BLaER1 (cell line): ENCODE results near the gene ACOX2.

ENCODE experiments used
- H3K27ac ChIP-seq: shearing (Covaris generic); formaldehyde crosslinking; 2 replicates; pipeline ENCODE4 v1.8.1; 2022
- H3K27me3 ChIP-seq: shearing (Covaris generic); formaldehyde crosslinking; 2 replicates; pipeline ENCODE4 v1.8.1; 2022
- H3K36me3 ChIP-seq: shearing (Covaris generic); formaldehyde crosslinking; 2 replicates; pipeline ENCODE4 v1.8.1; 2022
- H3K4me1 ChIP-seq: shearing (Covaris generic); formaldehyde crosslinking; 2 replicates; pipeline ENCODE4 v1.8.1; 2022
- H3K4me2 ChIP-seq: shearing (Covaris generic); formaldehyde crosslinking; 2 replicates; pipeline ENCODE4 v1.8.1; 2022
- H3K4me3 ChIP-seq: shearing (Covaris generic); formaldehyde crosslinking; 2 replicates; pipeline ENCODE4 v1.8.1; 2022
- H3K9ac ChIP-seq: shearing (Covaris generic); formaldehyde crosslinking; 2 replicates; pipeline ENCODE4 v1.8.1; 2022
- H3K9me3 ChIP-seq: shearing (Covaris generic); formaldehyde crosslinking; 2 replicates; pipeline ENCODE4 v1.8.1; 2022
- H4K20me1 ChIP-seq: shearing (Covaris generic); formaldehyde crosslinking; 2 replicates; pipeline ENCODE4 v1.8.1; 2022
- Cebpa-rat ChIP-seq: shearing (Covaris generic); IDR thresholded peaks from 2 replicates; pipeline ENCODE4 v1.8.1; 2022

The ACOX2 gene

GRCh38 chr3:58508437-58508836 is 28.6 kb downstream of the ACOX2 start:
- H3K9me3 ChIP-seq: no peaks in the 10 kb centered on the region
- no peaks in the 10 kb centered on the region for H3K27me3 ChIP-seq
- no peaks in the 10 kb centered on the region for H3K36me3 ChIP-seq
- H3K9ac ChIP-seq: no peak overlapping the region
- H4K20me1 ChIP-seq: no peaks in the 10 kb centered on the region
- TF ChIP-seq Cebpa-rat: no peak
- H3K27ac ChIP-seq: no peak overlapping the region
- H3K4me2 ChIP-seq: no peak overlapping the region
- no peak overlapping the region for H3K4me3 ChIP-seq
- H3K4me1 ChIP-seq: no peaks in the 10 kb centered on the region

- no peak overlapping the region for H3K27ac ChIP-seq
- no peak overlapping the region for H3K4me2 ChIP-seq
- H3K9ac ChIP-seq: no peak overlapping the region
- H3K27me3 ChIP-seq: no peaks in the 10 kb centered on the region
- no peak for TF ChIP-seq Cebpa-rat
- H3K4me3 ChIP-seq: no peak overlapping the region
- no peaks in the 10 kb centered on the region for H3K36me3 ChIP-seq
- H3K4me1 ChIP-seq: peaks cover 8% of the 10 kb centered on the region
- 0 out of 2 replicates have a peak, but pooled peaks cover 8% of the 10 kb centered on the region for H4K20me1 ChIP-seq
- H3K9me3 ChIP-seq: no peaks in the 10 kb centered on the region
Measured at GRCh38 chr3:58507356-58508078, 29.5 kb downstream of the ACOX2 start.

GRCh38 chr3:58502872-58503271 is 34.1 kb downstream of the ACOX2 start:
- Histone ChIP-seq H3K36me3 (peaks cover 23% of the 10 kb centered on the region), H4K20me1 (peaks cover 30% of the 10 kb centered on the region), H3K4me3 (no peak overlapping the region), H3K9ac (no peak overlapping the region), H3K27me3 (no peaks in the 10 kb centered on the region), H3K4me1 (peaks cover 20% of the 10 kb centered on the region), H3K9me3 (no peaks in the 10 kb centered on the region), H3K4me2 (peak overlapping the region; percentile 57), H3K27ac (no peak overlapping the region)
- no peak for TF ChIP-seq Cebpa-rat

GRCh38 chr3:58497097-58497496 is 39.9 kb downstream of the ACOX2 start:
- Histone ChIP-seq H3K9ac (no peak overlapping the region), H3K4me2 (peak overlapping the region; percentile 5; the same call in 1 of the 2 replicates), H3K27ac (no peak overlapping the region), H3K4me3 (no peak overlapping the region), H3K9me3 (no peaks in the 10 kb centered on the region), H4K20me1 (peaks cover 79% of the 10 kb centered on the region), H3K36me3 (peaks cover 23% of the 10 kb centered on the region), H3K27me3 (no peaks in the 10 kb centered on the region), H3K4me1 (peaks cover 52% of the 10 kb centered on the region)
- TF ChIP-seq Cebpa-rat: no peak

- Histone ChIP-seq H3K27me3 (no peaks in the 10 kb centered on the region), H3K4me3 (no peak overlapping the region), H3K4me2 (no peak overlapping the region), H3K9ac (no peak overlapping the region), H3K9me3 (no peaks in the 10 kb centered on the region), H3K36me3 (peaks cover 18% of the 10 kb centered on the region), H3K4me1 (peaks cover 53% of the 10 kb centered on the region), H3K27ac (no peak overlapping the region), H4K20me1 (peaks cover 79% of the 10 kb centered on the region)
- TF ChIP-seq Cebpa-rat: no peak
Measured at GRCh38 chr3:58496206-58496857, 40.7 kb downstream of the ACOX2 start.

- Histone ChIP-seq H3K27me3 (no peaks in the 10 kb centered on the region), H3K4me3 (no peak overlapping the region), H3K36me3 (peaks cover 9% of the 10 kb centered on the region), H3K9me3 (no peaks in the 10 kb centered on the region), H3K27ac (no peak overlapping the region), H3K9ac (no peak overlapping the region), H3K4me2 (no peak overlapping the region), H3K4me1 (peaks cover 57% of the 10 kb centered on the region), H4K20me1 (peaks cover 79% of the 10 kb centered on the region)
- no peak for TF ChIP-seq Cebpa-rat
Measured at GRCh38 chr3:58495101-58495500, 41.9 kb downstream of the ACOX2 start.

- Histone ChIP-seq H3K9me3 (no peaks in the 10 kb centered on the region), H3K9ac (0 out of 2 replicates have a peak overlapping the region, but pooled peaks have one; percentile 89), H4K20me1 (peaks cover 69% of the 10 kb centered on the region), H3K4me3 (peak overlapping the region; percentile 94; the same call in 1 of the 2 replicates), H3K4me1 (peaks cover 57% of the 10 kb centered on the region), H3K36me3 (peaks cover 2% of the 10 kb centered on the region; the same call in 1 of the 2 replicates), H3K4me2 (peak overlapping the region; percentile 97), H3K27ac (no peak overlapping the region), H3K27me3 (no peaks in the 10 kb centered on the region)
- TF ChIP-seq Cebpa-rat: no peak
Measured at GRCh38 chr3:58494107-58494506, 42.9 kb downstream of the ACOX2 start.

- H3K27me3 ChIP-seq: peaks cover 5% of the 10 kb centered on the region; the same call in 1 of the 2 replicates
- TF ChIP-seq Cebpa-rat: no peak
- peaks cover 46% of the 10 kb centered on the region for H3K4me1 ChIP-seq
- H3K9me3 ChIP-seq: no peaks in the 10 kb centered on the region
- peaks cover 53% of the 10 kb centered on the region for H4K20me1 ChIP-seq
- no peaks in the 10 kb centered on the region for H3K36me3 ChIP-seq
- H3K27ac ChIP-seq: peak overlapping the region; percentile 84
- peak overlapping the region; percentile 97 for H3K4me2 ChIP-seq
- peak overlapping the region; percentile 94 for H3K4me3 ChIP-seq
- H3K9ac ChIP-seq: peak overlapping the region; percentile 89
Measured at GRCh38 chr3:58492494-58492905, 44.5 kb downstream of the ACOX2 start.

- Histone ChIP-seq H3K27ac (peak within 1 kb of the TSS; percentile 84), H3K4me3 (peak within 1 kb of the TSS; percentile 94), H3K36me3 (no peaks in the 10 kb centered on the region), H3K9me3 (no peaks in the 10 kb centered on the region), H3K27me3 (peaks cover 5% of the 10 kb centered on the region; the same call in 1 of the 2 replicates), H4K20me1 (peaks cover 46% of the 10 kb centered on the region), H3K4me1 (peaks cover 39% of the 10 kb centered on the region), H3K9ac (peak within 1 kb of the TSS; percentile 89), H3K4me2 (peak within 1 kb of the TSS; percentile 97)
- TF ChIP-seq Cebpa-rat: no peak
Measured at GRCh38 chr3:58491506-58492402, 45.2 kb downstream of the ACOX2 start, which contains the start of gene KCTD6. Gene KCTD6, plus strand, starts transcription at chr3:58492096. Its CDS starts 6,660 bp downstream, at chr3:58498756.
